Sigmoid colon (tissue), 7 donors: ENCODE measurements around the gene ATXN10. TPM values are rescaled to one million over a fixed set of nuclear protein-coding genes. Genes with fewer than 3 reads are reported as not detected.

Source experiments
- DNase-seq: peaks from one replicate; pipeline ENCODE4 v3.0.0-alpha.2; 2019
- H3K27ac ChIP-seq, 4 donors: fragments of 200-600 bp; sonication (generic); one replicate each; pipeline ENCODE4 v1.5.1; 2016 to 2019; ENCODE audit warnings: mild to moderate bottlenecking in 1 of 4
- H3K27me3 ChIP-seq, 3 donors: fragments of 200-600 bp; sonication (generic); one replicate each; pipeline ENCODE4 v1.5.1; 2019; ENCODE audit warnings: mild to moderate bottlenecking in 1 of 3
- H3K36me3 ChIP-seq, 4 donors: fragments of 200-600 bp; sonication (generic); one replicate each; pipeline ENCODE4 v1.5.1; 2016 to 2019
- H3K4me1 ChIP-seq, 4 donors: fragments of 200-600 bp; sonication (generic); one replicate each; pipeline ENCODE4 v1.5.1; 2017 to 2019
- H3K4me3 ChIP-seq, 4 donors: fragments of 200-600 bp; sonication (generic); one replicate each; pipeline ENCODE4 v1.5.1; 2017 to 2019; ENCODE audit warnings: mild to moderate bottlenecking in 2 of 4, moderate library complexity in 1 of 4
- H3K9me3 ChIP-seq, 4 donors: fragments of 200-600 bp in 3 of 4; sonication (generic) in 3 of 4; one replicate each; pipeline versions ENCODE4 v1.5.1 to v1.6.1; 2013 to 2019
- CTCF ChIP-seq, 4 experiments: fragments of 450-650 bp in 3 of 4; fragments of 200-600 bp in 1 of 4; IDR thresholded peaks; one replicate each; pipeline ENCODE4 v1.5.1; 2016 to 2019; ENCODE audit warnings: antibody characterized with exemption in 4 of 4, mild to moderate bottlenecking in 3 of 4, moderate library complexity in 2 of 4
- EP300 ChIP-seq, 4 donors: sonication (generic); formaldehyde crosslinking; IDR thresholded peaks; one replicate each; pipeline ENCODE4 v1.6.1; 2017; ENCODE audit warnings: antibody characterized with exemption in 4 of 4
- POLR2A ChIP-seq, 2 donors: fragments of 450-650 bp; IDR thresholded peaks; one replicate each; pipeline ENCODE4 v1.6.1; 2016; ENCODE audit warnings: antibody characterized with exemption in 2 of 2, mild to moderate bottlenecking in 2 of 2, moderate library complexity in 2 of 2
- POLR2AphosphoS5 ChIP-seq, 4 donors: sonication (generic); formaldehyde crosslinking; IDR thresholded peaks; one replicate each; pipeline ENCODE4 v1.6.1; 2017; ENCODE audit warnings: antibody characterized with exemption in 4 of 4
- WGBS, 2 donors: extraction: QIAGEN DNeasy Blood & Tissue Kit; methylation state at CpG; one replicate each; pipeline ENCODE4 v1.1.7; 2013; 5-methylcytosine and 5-hydroxymethylcytosine counted together
- intact Hi-C: fragments of 100-400 bp; cut with DNase I; formaldehyde crosslinking; loops from one replicate; pipeline ENCODE4 v1.15.1; 2023
- polyA plus RNA-seq, 3 donors: library from polyadenylated mRNA; stranded (reverse); fragments of 200-250 nt; gene quantifications; one replicate each; pipeline ENCODE4 v1.2.3, GENCODE V29; 2013
- total RNA-seq, 4 donors: library from RNA; depleted of rRNA; stranded (reverse); fragments of >200 nt; gene quantifications; one replicate each; pipeline ENCODE4 v1.1.0, GENCODE V29; 2016
- donor health status: healthy with polysubstance abuse.
- donor health status: Bipolar disorder and iron deficiency.
- donor health status: healthy.

ATXN10 gene
- total and polyA plus RNA-seq, 7 donors, result 37.9 to 187 (median 160) TPM

- Histone ChIP-seq H3K27ac (no peak overlapping the region), H3K36me3 (no peaks in the 10 kb centered on the region), H3K4me1 (peaks cover 0 to 9% (median 8%) of the 10 kb centered on the region in 4 donors), H3K27me3 (peaks cover 6 to 56% (median 25%) of the 10 kb centered on the region in 3 donors), H3K4me3 (no peak overlapping the region), H3K9me3 (peaks cover 0 to under 1% (median 0%) of the 10 kb centered on the region in 4 donors)
- no peak for TF ChIP-seq POLR2A (IDR thresholded peaks at IDR 0.05)
- no peak for TF ChIP-seq POLR2AphosphoS5 (IDR thresholded peaks at IDR 0.05)
- TF ChIP-seq CTCF (IDR thresholded peaks at IDR 0.05), result no peak
- no peak for TF ChIP-seq EP300 (IDR thresholded peaks at IDR 0.05)
- intact Hi-C loops, result no loop called here
- peak; percentile 48 for DNase-seq
- 49 to 61% methylated on average over 18 of the region's 18 CpGs for WGBS, 2 donors
Measured at GRCh38 chr22:45877651-45878050, 206.0 kb downstream of the ATXN10 start.

GRCh38 chr22:45878051-45878781, 206.6 kb downstream of the ATXN10 start:
- H3K36me3 ChIP-seq, result no peaks in the 10 kb centered on the region
- no peak overlapping the region for H3K4me3 ChIP-seq
- WGBS, 2 donors, result 20 to 25% methylated on average over 25 of the region's 25 CpGs
- intact Hi-C loops, result no loop called here
- DNase-seq, result peak; percentile 58
- TF ChIP-seq POLR2AphosphoS5 (IDR thresholded peaks at IDR 0.05), result no peak
- no peak for TF ChIP-seq POLR2A (IDR thresholded peaks at IDR 0.05)
- TF ChIP-seq CTCF (IDR thresholded peaks at IDR 0.05), result no peak
- TF ChIP-seq EP300 (IDR thresholded peaks at IDR 0.05), result no peak
- H3K4me1 ChIP-seq, result peaks cover 0 to 9% (median 8%) of the 10 kb centered on the region in 4 donors
- H3K9me3 ChIP-seq, result no peaks in the 10 kb centered on the region
- peaks cover 6 to 61% (median 25%) of the 10 kb centered on the region in 3 donors for H3K27me3 ChIP-seq
- H3K27ac ChIP-seq, result no peak overlapping the region

GRCh38 chr22:45878901-45879551, 207.4 kb downstream of the ATXN10 start:
- H3K4me1 ChIP-seq, result peaks cover 0 to 9% (median 8%) of the 10 kb centered on the region in 4 donors
- DNase-seq, result peak; percentile 55
- H3K27me3 ChIP-seq, result peaks cover 6 to 69% (median 25%) of the 10 kb centered on the region in 3 donors
- no peaks in the 10 kb centered on the region for H3K9me3 ChIP-seq
- intact Hi-C loops, result no loop called here
- H3K36me3 ChIP-seq, result no peaks in the 10 kb centered on the region
- no peak overlapping the region for H3K4me3 ChIP-seq
- 24 to 31% methylated on average over 16 of the region's 16 CpGs for WGBS, 2 donors
- no peak for TF ChIP-seq CTCF (IDR thresholded peaks at IDR 0.05)
- TF ChIP-seq EP300 (IDR thresholded peaks at IDR 0.05), result no peak
- no peak for TF ChIP-seq POLR2A (IDR thresholded peaks at IDR 0.05)
- no peak for TF ChIP-seq POLR2AphosphoS5 (IDR thresholded peaks at IDR 0.05)
- H3K27ac ChIP-seq, result no peak overlapping the region

- TF ChIP-seq POLR2AphosphoS5 (IDR thresholded peaks at IDR 0.05) (no peak), POLR2A (IDR thresholded peaks at IDR 0.05) (no peak), CTCF (IDR thresholded peaks at IDR 0.05) (no peak), EP300 (IDR thresholded peaks at IDR 0.05) (no peak)
- H3K27me3 ChIP-seq, result peaks cover 6 to 69% (median 25%) of the 10 kb centered on the region in 3 donors
- H3K9me3 ChIP-seq, result no peaks in the 10 kb centered on the region
- DNase-seq, result peak; percentile 42
- WGBS, 2 donors, result 64 to 73% methylated on average over 6 of the region's 6 CpGs
- H3K4me1 ChIP-seq, result peaks cover 0 to 9% (median 8%) of the 10 kb centered on the region in 4 donors
- H3K36me3 ChIP-seq, result no peaks in the 10 kb centered on the region
- intact Hi-C loops, result no loop called here
- H3K27ac ChIP-seq, result no peak overlapping the region
- no peak overlapping the region for H3K4me3 ChIP-seq
Measured at GRCh38 chr22:45879552-45879949, 207.9 kb downstream of the ATXN10 start.
